ENCODE results near the gene BRICD5. TPM values are rescaled to one million over a fixed set of nuclear protein-coding genes. Genes with fewer than 3 reads are reported as not detected.

Gene BRICD5
- 1.3 and 1.8 TPM in 2 replicates for total RNA-seq

DNA sequence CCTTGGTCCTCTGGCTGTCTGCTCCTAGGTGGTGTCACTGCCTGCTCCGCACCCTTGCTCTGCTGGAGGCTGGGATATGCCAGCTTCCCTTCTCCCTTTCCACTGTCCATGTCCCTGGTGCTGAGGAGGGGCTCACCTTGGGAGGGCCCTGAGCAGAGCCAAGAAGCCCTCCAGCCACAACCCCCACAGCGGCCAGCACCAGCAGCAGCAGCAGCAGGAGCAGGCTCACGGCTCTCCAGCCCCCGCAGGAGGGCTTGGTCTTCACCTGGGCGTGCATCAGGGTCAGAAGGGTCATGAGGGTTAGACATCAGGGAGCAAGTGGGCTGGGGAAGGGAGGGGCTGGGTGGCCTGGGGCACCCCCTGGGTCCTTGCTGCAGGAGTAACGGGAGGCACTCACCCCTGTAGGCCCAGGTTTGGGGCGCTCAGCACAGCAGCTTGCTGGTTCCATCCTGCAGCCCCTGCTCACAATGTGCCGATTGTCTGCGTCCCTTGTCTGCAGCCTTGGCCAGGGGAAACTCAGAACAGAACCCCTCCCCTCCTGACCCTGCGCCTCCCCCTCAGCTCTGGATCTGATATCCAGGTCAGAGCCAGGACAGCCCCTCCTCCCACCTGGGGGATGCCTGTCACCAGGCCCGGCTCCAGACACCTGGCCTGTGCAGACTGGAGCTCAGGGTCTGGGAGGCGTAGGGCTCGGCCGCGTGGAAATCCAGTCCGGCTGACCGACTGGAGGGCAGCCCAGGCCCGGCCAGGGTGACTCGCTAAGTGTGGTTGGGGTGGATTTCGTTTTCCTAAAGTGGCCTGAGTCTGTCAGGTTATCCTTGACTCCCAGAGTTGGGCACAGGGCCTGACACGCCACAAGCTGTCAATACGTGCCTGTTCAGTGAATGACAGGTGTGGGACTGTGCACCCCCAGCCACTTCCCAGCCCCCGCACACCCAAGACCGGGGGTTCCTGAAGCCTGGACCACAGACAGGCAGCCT lies at the start of gene BRICD5:
Gene BRICD5, minus strand, starts transcription at position 478 of the 980 bp plus-strand sequence. Its CDS starts 30 bp downstream, at position 448.

DNA sequence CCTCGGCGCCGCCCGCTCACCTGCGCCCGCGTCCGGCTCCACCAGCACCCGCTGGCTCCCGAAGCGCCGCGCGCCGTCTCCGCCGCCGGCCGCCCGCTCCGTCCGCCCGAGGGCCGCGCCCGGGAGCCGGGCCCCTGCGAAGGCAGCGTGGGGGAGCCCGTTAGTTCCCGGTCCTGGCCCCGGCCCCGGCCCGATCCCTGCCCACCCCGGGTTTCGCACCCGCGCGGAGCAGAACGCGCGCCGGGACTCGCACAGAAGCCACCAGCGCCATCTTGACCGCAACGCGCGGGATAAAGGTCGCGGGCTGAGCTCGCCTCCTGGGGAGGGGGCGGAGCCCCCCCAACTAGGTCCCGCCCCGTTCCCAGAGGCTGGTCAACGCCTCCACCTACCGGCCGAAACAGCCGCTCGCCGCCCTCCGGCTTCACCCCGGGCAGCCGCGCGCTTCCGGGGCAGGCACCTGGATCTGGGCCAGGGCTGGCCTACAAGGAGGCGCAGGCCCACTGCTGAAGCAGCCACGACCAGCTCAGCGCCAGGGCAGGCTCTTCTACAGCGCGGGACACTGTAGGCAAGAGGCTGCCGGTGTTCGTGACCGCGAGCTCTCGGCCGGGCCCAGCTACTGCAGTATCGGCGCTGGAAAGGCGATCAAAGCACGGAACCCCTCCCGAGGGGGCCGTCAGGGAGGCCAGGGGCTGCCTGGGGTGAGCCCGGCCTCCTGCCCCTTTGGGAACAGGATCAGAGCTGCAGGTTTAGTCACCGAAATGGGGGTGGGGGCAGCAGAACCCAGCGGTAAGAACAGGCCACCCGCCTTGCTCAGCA lies 40.8 kb upstream of the BRICD5 start, which contains the start of gene ECI1:
Gene ECI1, minus strand, starts transcription at position 292 of the 816 bp plus-strand sequence. Its CDS starts 21 bp downstream, at position 271.

GRCh38 chr16:2236337-2237101 lies 25.9 kb upstream of the BRICD5 start, which contains the start of gene DNASE1L2:
Gene DNASE1L2 (plus strand): TSS chr16:2236444. CDS start chr16:2236817, 373 bp downstream.

DNA sequence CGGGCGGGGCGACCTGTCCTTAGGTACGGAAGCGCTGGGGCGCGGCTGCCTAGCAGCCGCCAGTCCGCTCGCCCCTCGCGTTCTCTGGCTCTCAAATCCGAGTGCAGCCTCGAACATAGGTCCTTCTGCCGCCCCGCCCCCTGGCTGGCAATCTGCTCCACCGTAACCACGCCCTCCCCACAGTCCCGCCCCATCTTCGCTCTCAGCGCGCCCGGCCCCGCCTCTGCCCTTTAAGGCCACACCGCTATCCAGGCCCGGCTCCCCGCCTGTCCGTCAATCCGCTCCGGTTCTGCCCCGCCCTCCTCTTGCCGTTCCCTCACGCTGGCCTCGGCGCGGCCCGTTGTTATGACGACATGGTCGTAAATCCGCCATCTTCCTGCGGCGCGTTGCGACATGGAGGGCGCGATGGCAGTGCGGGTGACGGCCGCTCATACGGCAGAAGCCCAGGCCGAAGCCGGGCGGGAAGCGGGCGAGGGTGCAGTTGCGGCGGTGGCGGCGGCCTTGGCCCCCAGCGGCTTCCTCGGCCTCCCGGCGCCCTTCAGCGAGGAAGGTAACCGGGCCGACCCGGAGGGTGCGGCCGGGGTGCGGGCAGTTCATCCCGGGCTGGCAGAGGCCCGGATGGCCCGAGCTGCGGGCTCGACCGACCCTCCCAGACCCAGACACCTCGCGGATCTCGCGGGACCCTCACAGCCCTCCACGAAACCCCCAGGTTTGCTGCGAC lies 12.7 kb upstream of the BRICD5 start, which contains the start of gene E4F1:
Gene E4F1, plus strand, starts transcription at position 371 of the 721 bp plus-strand sequence. Its CDS starts 23 bp downstream, at position 394.

GRCh38 chr16:2214719-2214968 lies 4.0 kb upstream of the BRICD5 start, which contains the start of gene PGP:
Gene PGP (minus strand): TSS chr16:2214840. CDS start chr16:2214777, 63 bp downstream.

GRCh38 chr16:2205104-2205966 lies 5.3 kb downstream of the BRICD5 start, which contains the start of gene MLST8:
Gene MLST8 (plus strand): TSS chr16:2205454. CDS start chr16:2206086, 632 bp downstream.

GRCh38 chr16:2196162-2196980 lies 14.3 kb downstream of the BRICD5 start, which contains the start of gene CASKIN1:
Gene CASKIN1 (minus strand): TSS chr16:2196605. CDS start chr16:2196432, 173 bp downstream.

Other genes with a start within 250 kb of the BRICD5 start
- 2,240 and 2,662 TPM in 2 replicates for gene RPS2, start 246.0 kb downstream of the BRICD5 start, total RNA-seq
- gene RNF151, start 244.0 kb downstream of the BRICD5 start, total RNA-seq, result not detected in 2 replicates
- gene TBL3, start 238.8 kb downstream of the BRICD5 start, total RNA-seq, result 48.4 and 49.1 TPM in 2 replicates
- 0.40 TPM in 1 of 2 replicates, not detected in the other for gene NOXO1, start 229.4 kb downstream of the BRICD5 start, total RNA-seq
- gene GFER, start 226.7 kb downstream of the BRICD5 start, total RNA-seq, result 8.6 and 13.6 TPM in 2 replicates
- 1.3 and 1.6 TPM in 2 replicates for gene SYNGR3, start 220.9 kb downstream of the BRICD5 start, total RNA-seq
- gene ZNF598, start 201.0 kb downstream of the BRICD5 start, total RNA-seq, result 26.7 and 36.5 TPM in 2 replicates
- 0.13 and 0.72 TPM in 2 replicates for gene NPW, start 191.1 kb downstream of the BRICD5 start, total RNA-seq
- 52.7 and 94.3 TPM in 2 replicates for gene NHERF2, start 184.0 kb downstream of the BRICD5 start, total RNA-seq
- gene NTHL1, start 163.0 kb downstream of the BRICD5 start, total RNA-seq, result 18.6 and 27.1 TPM in 2 replicates
- 56.4 and 61.7 TPM in 2 replicates for gene TSC2, start 162.9 kb downstream of the BRICD5 start, total RNA-seq
- gene PKD1, start 75.0 kb downstream of the BRICD5 start, total RNA-seq, result 56.4 and 62.8 TPM in 2 replicates
- 0.36 and 0.66 TPM in 2 replicates for gene RAB26, start 62.2 kb downstream of the BRICD5 start, total RNA-seq
- 94.2 and 94.6 TPM in 2 replicates for gene TRAF7, start 55.1 kb downstream of the BRICD5 start, total RNA-seq
- gene CASKIN1, start 14.3 kb downstream of the BRICD5 start, total RNA-seq, result under 0.01 and 0.13 TPM in 2 replicates
- gene MLST8, start 5.4 kb downstream of the BRICD5 start, total RNA-seq, result 37.1 and 44.0 TPM in 2 replicates
- gene PGP, start 4.0 kb upstream of the BRICD5 start, total RNA-seq, result 16.7 and 26.2 TPM in 2 replicates
- gene E4F1, start 12.7 kb upstream of the BRICD5 start, total RNA-seq, result 21.0 and 26.1 TPM in 2 replicates
- gene DNASE1L2, start 25.6 kb upstream of the BRICD5 start, total RNA-seq, result 0.36 and 0.80 TPM in 2 replicates
- gene ECI1, start 40.7 kb upstream of the BRICD5 start, total RNA-seq, result 23.5 and 24.5 TPM in 2 replicates
- gene RNPS1, start 57.3 kb upstream of the BRICD5 start, total RNA-seq, result 138 and 175 TPM in 2 replicates
- gene ABCA3, start 129.9 kb upstream of the BRICD5 start, total RNA-seq, result 24.3 and 31.2 TPM in 2 replicates
- gene CCNF, start 218.6 kb upstream of the BRICD5 start, total RNA-seq, result 41.5 and 70.0 TPM in 2 replicates
- 7.7 and 11.6 TPM in 2 replicates for gene TEDC2, start 249.2 kb upstream of the BRICD5 start, total RNA-seq